GM12878 (cell line): ENCODE measurements around the gene TMEM161B. TPM values are rescaled to one million over a fixed set of nuclear protein-coding genes. Genes with fewer than 3 reads are reported as not detected.
A peak's percentile ranks its signal among the peaks of the same experiment; 100 is the strongest.

Source experiments
- ATF2 ChIP-seq: IDR thresholded peaks from 2 replicates; pipeline ENCODE4 v1.6.1; 2012; ENCODE audit warnings: low read length, inconsistent platforms
- ATF7 ChIP-seq: fragments of 450-650 bp; IDR thresholded peaks from 2 replicates; pipeline ENCODE4 v1.6.1; 2016; ENCODE audit warnings: low read depth, mild to moderate bottlenecking
- BHLHE40 ChIP-seq, 2 experiments: fragments of 450-650 bp in 1 of 2; IDR thresholded peaks; 2 replicates each; pipeline ENCODE4 v1.6.1; 2011 to 2017; ENCODE audit warnings: low read depth in 2 of 2, borderline replicate concordance in 1 of 2, improper control_type of control experiment in 1 of 2, low read length in 1 of 2, mild to moderate bottlenecking in 1 of 2
- CREB1 ChIP-seq: IDR thresholded peaks from 2 replicates; pipeline ENCODE4 v1.6.1; 2012; ENCODE audit warnings: low read depth, mild to moderate bottlenecking, inconsistent platforms
- CREM ChIP-seq: IDR thresholded peaks from 2 replicates; pipeline ENCODE4 v1.6.1; 2014; ENCODE audit warnings: antibody characterized with exemption, low read depth
- ESRRA ChIP-seq: IDR thresholded peaks from 2 replicates; pipeline ENCODE4 v1.6.1; 2012; ENCODE audit warnings: mild to moderate bottlenecking, low read length, improper control_type of control experiment
- HCFC1 ChIP-seq: fragments of 150-350 bp; IDR thresholded peaks from 2 replicates; pipeline ENCODE4 v1.6.1; 2014; ENCODE audit warnings: low read length
- HDAC2 ChIP-seq: fragments of 200-600 bp; sonication (generic); IDR thresholded peaks from 2 replicates; pipeline ENCODE4 v1.6.1; 2017
- HDAC6 ChIP-seq: fragments of 200-600 bp; sonication (generic); IDR thresholded peaks from one replicate; pipeline ENCODE4 v1.8.0; 2017; ENCODE audit warnings: antibody characterized with exemption; ENCODE audit not compliant: unreplicated experiment
- IKZF1 ChIP-seq: fragments of 450-650 bp; conservative IDR thresholded peaks from 2 replicates; pipeline ENCODE4 v1.6.1; 2017; ENCODE audit warnings: antibody characterized with exemption, mild to moderate bottlenecking
- JUNB ChIP-seq: IDR thresholded peaks from 2 replicates; pipeline ENCODE4 v1.6.1; 2016; ENCODE audit warnings: antibody characterized with exemption, mild to moderate bottlenecking
- JUND ChIP-seq: IDR thresholded peaks from 2 replicates; pipeline ENCODE4 v1.6.1; 2012; ENCODE audit warnings: low read depth, mild to moderate bottlenecking, low read length, improper control_type of control experiment, moderate library complexity
- MXI1 ChIP-seq: fragments of 150-350 bp; IDR thresholded peaks from 2 replicates; pipeline ENCODE4 v1.6.1; 2011; ENCODE audit warnings: low read depth, mild to moderate bottlenecking, inconsistent platforms, low read length, improper control_type of control experiment
- NFIC ChIP-seq: IDR thresholded peaks from 2 replicates; pipeline ENCODE4 v1.6.1; 2012; ENCODE audit warnings: low read depth, mild to moderate bottlenecking, inconsistent platforms, low read length, moderate library complexity
- PBX3 ChIP-seq: IDR thresholded peaks from 2 replicates; pipeline ENCODE4 v1.6.1; 2011; ENCODE audit warnings: mild to moderate bottlenecking, low read depth, low read length, moderate library complexity; ENCODE audit not compliant: insufficient replicate concordance
- PML ChIP-seq: IDR thresholded peaks from 2 replicates; pipeline ENCODE4 v1.6.1; 2012; ENCODE audit warnings: low read length, inconsistent platforms
- RFX5 ChIP-seq: IDR thresholded peaks from 2 replicates; pipeline ENCODE4 v1.6.1; 2011; ENCODE audit warnings: low read depth, low read length, improper control_type of control experiment
- SRF ChIP-seq, 2 experiments: IDR thresholded peaks; 2 replicates each; pipeline ENCODE4 v1.6.1; 2011; ENCODE audit warnings: low read depth in 2 of 2, low read length in 2 of 2, mild to moderate bottlenecking in 1 of 2, moderate library complexity in 1 of 2
- STAT3 ChIP-seq: IDR thresholded peaks from 2 replicates; pipeline ENCODE4 v1.6.1; 2011; ENCODE audit warnings: low read depth, low read length, improper control_type of control experiment
- SUPT20H ChIP-seq: IDR thresholded peaks from 2 replicates; pipeline ENCODE4 v1.6.1; 2011; ENCODE audit warnings: low read depth, mild to moderate bottlenecking, low read length, moderate library complexity, borderline replicate concordance; ENCODE audit not compliant: control insufficient read depth
- ZNF274 ChIP-seq: IDR thresholded peaks from one replicate; pipeline ENCODE4 v1.8.0; 2011; ENCODE audit not compliant: insufficient read length, insufficient read depth
- polyA plus RNA-seq, 11 experiments: library from polyadenylated mRNA; depleted of rRNA in 4 of 11; unstranded in 6 of 11; stranded (reverse) in 5 of 11; fragments of >200 nt; fragmentation: Nextera tagmentation in 4 of 11; fragmentation: Illumina TruSeq in 1 of 11; extraction: Ambion mirVana in 4 of 11; extraction: Trizol in 1 of 11; gene quantifications; 1 replicate in 1 of 11; 2 replicates in 10 of 11; pipeline versions ENCODE4 v1.2.1 to v1.2.3, GENCODE V29; 2011 to 2016; ENCODE audit warnings: inconsistent platforms in 2 of 11, missing spikeins in 2 of 11, low read depth in 1 of 11
- total RNA-seq, 4 experiments: library from RNA; depleted of rRNA in 3 of 4; stranded (reverse); fragments of >200 nt in 3 of 4; fragmentation: Illumina TruSeq in 1 of 4; extraction: Trizol in 1 of 4; gene quantifications; 2 replicates each; pipeline versions ENCODE4 v1.2.1 to v1.2.3, GENCODE V29; 2013 to 2021
- TF ChIP-seq, protein P1 (sequence below): fragments of 450-650 bp; IDR thresholded peaks from 2 replicates; pipeline ENCODE4 v1.6.1; 2016; ENCODE audit warnings: mild to moderate bottlenecking
- TF ChIP-seq, protein P2 (sequence below): fragments of 450-650 bp; IDR thresholded peaks from 2 replicates; pipeline ENCODE4 v1.6.1; 2016; ENCODE audit warnings: mild to moderate bottlenecking, moderate library complexity, borderline replicate concordance

The TMEM161B gene
- total and polyA plus RNA-seq, 10 of the 15 experiments (the other 5 are each of a cell fraction or from before 2014, with no cell fraction given) = 13.8 to 38.9 (median 25.0) TPM

DNA sequence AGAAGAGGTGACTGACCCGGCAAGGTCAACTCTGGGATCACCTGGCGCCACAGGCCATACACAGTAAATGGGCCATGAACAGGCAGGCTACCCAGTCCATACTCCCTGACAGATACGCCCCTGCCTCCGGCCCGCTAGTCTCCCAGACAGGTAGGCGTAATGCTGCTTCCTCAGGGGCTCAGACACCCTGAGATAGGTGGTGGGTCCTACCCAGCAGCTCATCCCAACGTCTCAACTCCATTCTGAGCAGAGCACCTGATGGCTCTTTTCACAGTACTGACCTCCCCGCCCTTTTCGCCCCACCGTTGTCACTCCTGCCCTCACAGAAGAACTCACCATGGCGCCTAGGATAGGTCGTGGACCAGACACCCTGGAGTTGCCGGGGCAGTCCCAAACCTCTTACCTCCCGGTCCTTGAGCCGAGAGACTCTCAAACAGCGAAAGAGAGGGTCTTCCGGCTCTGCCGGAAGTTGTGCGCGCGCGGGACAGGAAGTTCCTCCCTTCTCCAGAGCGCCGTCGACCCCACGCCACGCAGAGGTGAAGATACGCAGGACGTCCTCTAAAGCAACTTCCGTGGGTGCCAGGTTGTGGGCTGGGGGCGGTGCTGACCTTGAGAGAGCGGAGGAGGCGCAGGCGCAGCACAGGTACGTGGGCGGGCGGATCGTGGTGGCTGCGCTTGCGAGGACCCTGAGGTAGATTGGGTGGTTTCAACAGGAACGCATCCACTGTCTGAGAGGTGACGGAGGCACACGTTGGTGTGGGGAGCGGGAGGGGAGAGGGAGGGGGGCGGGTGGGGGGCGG lies at the start of gene TMEM161B (continued):
- TF ChIP-seq NFIC = no peak
- TF ChIP-seq PML = peak; percentile 92
- TF ChIP-seq BHLHE40 (IDR thresholded peaks at IDR 0.05; ENCODE audit: borderline replicate concordance in 1 of 2, low read depth in 2 of 2, low read length in 1 of 2) = peak in 1 of 2 experiments; percentile 53; a peak in 1 of 4 replicates
- no peak for TF ChIP-seq HDAC6
- no peak for TF ChIP-seq ATF2
- TF ChIP-seq, protein P1, sequence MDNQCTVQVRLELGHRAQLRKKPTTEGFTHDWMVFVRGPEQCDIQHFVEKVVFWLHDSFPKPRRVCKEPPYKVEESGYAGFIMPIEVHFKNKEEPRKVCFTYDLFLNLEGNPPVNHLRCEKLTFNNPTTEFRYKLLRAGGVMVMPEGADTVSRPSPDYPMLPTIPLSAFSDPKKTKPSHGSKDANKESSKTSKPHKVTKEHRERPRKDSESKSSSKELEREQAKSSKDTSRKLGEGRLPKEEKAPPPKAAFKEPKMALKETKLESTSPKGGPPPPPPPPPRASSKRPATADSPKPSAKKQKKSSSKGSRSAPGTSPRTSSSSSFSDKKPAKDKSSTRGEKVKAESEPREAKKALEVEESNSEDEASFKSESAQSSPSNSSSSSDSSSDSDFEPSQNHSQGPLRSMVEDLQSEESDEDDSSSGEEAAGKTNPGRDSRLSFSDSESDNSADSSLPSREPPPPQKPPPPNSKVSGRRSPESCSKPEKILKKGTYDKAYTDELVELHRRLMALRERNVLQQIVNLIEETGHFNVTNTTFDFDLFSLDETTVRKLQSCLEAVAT = 0 out of 2 replicates have a peak, but pooled peaks have one; percentile 15
- TF ChIP-seq, protein P2, sequence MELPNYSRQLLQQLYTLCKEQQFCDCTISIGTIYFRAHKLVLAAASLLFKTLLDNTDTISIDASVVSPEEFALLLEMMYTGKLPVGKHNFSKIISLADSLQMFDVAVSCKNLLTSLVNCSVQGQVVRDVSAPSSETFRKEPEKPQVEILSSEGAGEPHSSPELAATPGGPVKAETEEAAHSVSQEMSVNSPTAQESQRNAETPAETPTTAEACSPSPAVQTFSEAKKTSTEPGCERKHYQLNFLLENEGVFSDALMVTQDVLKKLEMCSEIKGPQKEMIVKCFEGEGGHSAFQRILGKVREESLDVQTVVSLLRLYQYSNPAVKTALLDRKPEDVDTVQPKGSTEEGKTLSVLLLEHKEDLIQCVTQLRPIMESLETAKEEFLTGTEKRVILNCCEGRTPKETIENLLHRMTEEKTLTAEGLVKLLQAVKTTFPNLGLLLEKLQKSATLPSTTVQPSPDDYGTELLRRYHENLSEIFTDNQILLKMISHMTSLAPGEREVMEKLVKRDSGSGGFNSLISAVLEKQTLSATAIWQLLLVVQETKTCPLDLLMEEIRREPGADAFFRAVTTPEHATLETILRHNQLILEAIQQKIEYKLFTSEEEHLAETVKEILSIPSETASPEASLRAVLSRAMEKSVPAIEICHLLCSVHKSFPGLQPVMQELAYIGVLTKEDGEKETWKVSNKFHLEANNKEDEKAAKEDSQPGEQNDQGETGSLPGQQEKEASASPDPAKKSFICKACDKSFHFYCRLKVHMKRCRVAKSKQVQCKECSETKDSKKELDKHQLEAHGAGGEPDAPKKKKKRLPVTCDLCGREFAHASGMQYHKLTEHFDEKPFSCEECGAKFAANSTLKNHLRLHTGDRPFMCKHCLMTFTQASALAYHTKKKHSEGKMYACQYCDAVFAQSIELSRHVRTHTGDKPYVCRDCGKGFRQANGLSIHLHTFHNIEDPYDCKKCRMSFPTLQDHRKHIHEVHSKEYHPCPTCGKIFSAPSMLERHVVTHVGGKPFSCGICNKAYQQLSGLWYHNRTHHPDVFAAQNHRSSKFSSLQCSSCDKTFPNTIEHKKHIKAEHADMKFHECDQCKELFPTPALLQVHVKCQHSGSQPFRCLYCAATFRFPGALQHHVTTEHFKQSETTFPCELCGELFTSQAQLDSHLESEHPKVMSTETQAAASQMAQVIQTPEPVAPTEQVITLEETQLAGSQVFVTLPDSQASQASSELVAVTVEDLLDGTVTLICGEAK = peak; percentile 96
- TF ChIP-seq SUPT20H = no peak
- peak; percentile 96 for TF ChIP-seq ESRRA
- TF ChIP-seq ZNF274 = no peak
- no peak for TF ChIP-seq PBX3
- TF ChIP-seq RFX5 = no peak
- TF ChIP-seq CREM = peak; percentile 85
- TF ChIP-seq JUND = no peak
- TF ChIP-seq CREB1 = peak; percentile 91
- TF ChIP-seq MXI1 = peak; percentile 63
- no peak for TF ChIP-seq STAT3
- no peak for TF ChIP-seq JUNB
- TF ChIP-seq HDAC2 = no peak
- peak; percentile 35; the same call in 1 of the 2 replicates for TF ChIP-seq ATF7
- TF ChIP-seq IKZF1 = peak; percentile 76
- TF ChIP-seq SRF (IDR thresholded peaks at IDR 0.05; ENCODE audit: low read depth in 2 of 2, low read length in 2 of 2) = 0 out of 4 replicates have a peak, but pooled peaks of 1 of the 2 experiments have one; percentile 18
- peak; percentile 74 for TF ChIP-seq HCFC1
